Stomach (tissue), 4 donors: Measurements from ENCODE around the gene DEFB112.

Experiments
- POLR2A ChIP-seq, 4 donors: fragments of 450-650 bp; IDR thresholded peaks; one replicate each; pipeline ENCODE4 v1.6.1; 2016; ENCODE audit warnings: antibody characterized with exemption in 4 of 4, control low read depth in 2 of 4, mild to moderate bottlenecking in 1 of 4, moderate library complexity in 1 of 4
- TF ChIP-seq, protein P1 (sequence below), 7 experiments: fragments of 450-650 bp in 4 of 7; fragments of 200-600 bp in 3 of 7; sonication (generic) in 3 of 7; IDR thresholded peaks; one replicate each; pipeline ENCODE4 v1.5.1; 2016 to 2019; ENCODE audit warnings: antibody characterized with exemption in 7 of 7, control low read depth in 2 of 7, mild to moderate bottlenecking in 1 of 7

- TF ChIP-seq, protein P1, sequence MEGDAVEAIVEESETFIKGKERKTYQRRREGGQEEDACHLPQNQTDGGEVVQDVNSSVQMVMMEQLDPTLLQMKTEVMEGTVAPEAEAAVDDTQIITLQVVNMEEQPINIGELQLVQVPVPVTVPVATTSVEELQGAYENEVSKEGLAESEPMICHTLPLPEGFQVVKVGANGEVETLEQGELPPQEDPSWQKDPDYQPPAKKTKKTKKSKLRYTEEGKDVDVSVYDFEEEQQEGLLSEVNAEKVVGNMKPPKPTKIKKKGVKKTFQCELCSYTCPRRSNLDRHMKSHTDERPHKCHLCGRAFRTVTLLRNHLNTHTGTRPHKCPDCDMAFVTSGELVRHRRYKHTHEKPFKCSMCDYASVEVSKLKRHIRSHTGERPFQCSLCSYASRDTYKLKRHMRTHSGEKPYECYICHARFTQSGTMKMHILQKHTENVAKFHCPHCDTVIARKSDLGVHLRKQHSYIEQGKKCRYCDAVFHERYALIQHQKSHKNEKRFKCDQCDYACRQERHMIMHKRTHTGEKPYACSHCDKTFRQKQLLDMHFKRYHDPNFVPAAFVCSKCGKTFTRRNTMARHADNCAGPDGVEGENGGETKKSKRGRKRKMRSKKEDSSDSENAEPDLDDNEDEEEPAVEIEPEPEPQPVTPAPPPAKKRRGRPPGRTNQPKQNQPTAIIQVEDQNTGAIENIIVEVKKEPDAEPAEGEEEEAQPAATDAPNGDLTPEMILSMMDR (IDR thresholded peaks at IDR 0.05) = no peak
- no peak for TF ChIP-seq POLR2A (IDR thresholded peaks at IDR 0.05)
Observed at GRCh38 chr6:50087231-50087954, 37.7 kb upstream of the DEFB112 start.
